Adrenal gland (tissue), 12 donors: ENCODE data around the gene ITPK1. TPM values are rescaled to one million over a fixed set of nuclear protein-coding genes. Genes with fewer than 3 reads are reported as not detected.

Experiments
- DNase-seq, 7 donors: peaks; one replicate each; pipeline ENCODE4 v3.0.0-alpha.2; 2019 to 2020
- H3K27ac ChIP-seq, 5 donors: fragments of 200-600 bp; sonication (generic) in 4 of 5; 1 replicate in 3 of 5; 2 replicates in 2 of 5; pipeline versions ENCODE4 v1.5.1 to v1.8.0; 2016 to 2020; ENCODE audit warnings: mild to moderate bottlenecking in 1 of 5
- H3K27me3 ChIP-seq: fragments of 200-600 bp; 2 replicates; pipeline ENCODE4 v1.8.0; 2021
- H3K36me3 ChIP-seq, 2 donors: fragments of 200-600 bp; replicated peaks in 1 of 2; 1 replicate in 1 of 2; 2 replicates in 1 of 2; pipeline versions ENCODE4 v1.5.1 to v1.8.0; 2018 to 2022
- H3K4me1 ChIP-seq, 2 donors: fragments of 200-600 bp; replicated peaks in 1 of 2; 1 replicate in 1 of 2; 2 replicates in 1 of 2; pipeline versions ENCODE4 v1.5.1 to v1.8.0; 2018 to 2021
- H3K4me3 ChIP-seq, 4 donors: fragments of 200-600 bp; sonication (generic) in 3 of 4; one replicate each; pipeline ENCODE4 v1.5.1; 2016 to 2018
- H3K9me3 ChIP-seq, 3 donors: fragments of 200-600 bp; sonication (generic) in 1 of 3; replicated peaks in 1 of 3; 1 replicate in 2 of 3; 2 replicates in 1 of 3; pipeline versions ENCODE4 v1.5.1 to v1.8.0; 2016 to 2021
- POLR2A ChIP-seq, 2 donors: fragments of 450-650 bp; IDR thresholded peaks; one replicate each; pipeline ENCODE4 v1.6.1; 2017; ENCODE audit warnings: antibody characterized with exemption in 2 of 2, mild to moderate bottlenecking in 2 of 2, moderate library complexity in 1 of 2
- WGBS, 4 donors: extraction: QIAGEN DNeasy Blood & Tissue Kit in 2 of 4; methylation state at CpG; one replicate each; pipeline versions ENCODE4 v1.1.5 to v1.1.7; 2013 to 2017; 5-methylcytosine and 5-hydroxymethylcytosine counted together
- intact Hi-C, 2 donors: fragments of 100-400 bp; cut with DNase I; formaldehyde crosslinking; loops; one replicate each; pipeline versions ENCODE4 v1.14.1 to v1.15.0; 2022 to 2023
- polyA plus RNA-seq, 3 donors: library from polyadenylated mRNA; stranded (reverse); fragments of 200-250 nt in 2 of 3; fragments of 350-450 nt in 1 of 3; fragmentation: Illumina TruSeq in 1 of 3; extraction: RNeasy Lipid Tissue Mini Kit (QIAGEN cat#74804) in 1 of 3; gene quantifications; one replicate each; pipeline ENCODE4 v1.2.3, GENCODE V29; 2013 to 2014
- total RNA-seq, 9 donors: library from RNA; depleted of rRNA in 4 of 9; stranded (reverse); fragments of >200 nt in 4 of 9; fragments of 120-200 nt in 1 of 9; fragmentation: NEBNext Ultra II Directional in 1 of 9; extraction: Animal tissue kit (Norgen Biotek cat#: 25700) in 1 of 9; gene quantifications; one replicate each; pipeline versions ENCODE4 v1.1.0 to v1.2.4, GENCODE V29; 2013 to 2023
- TF ChIP-seq, protein P1 (sequence below), 6 experiments: fragments of 450-650 bp in 4 of 6; fragments of 200-600 bp in 2 of 6; sonication (generic) in 1 of 6; IDR thresholded peaks; 1 replicate in 5 of 6; 2 replicates in 1 of 6; pipeline versions ENCODE4 v1.5.1 to v1.8.0; 2016 to 2021; ENCODE audit warnings: antibody characterized with exemption in 6 of 6, mild to moderate bottlenecking in 2 of 6, moderate library complexity in 1 of 6
- donor health status: healthy with polysubstance abuse.
- donor health status: Bipolar disorder and iron deficiency.
- donor health status: DM: yes; HTN: yes; CAD: no.
- donor health status: DM: no; HTN: no; CAD: no.
- donor health status: DM: no; HTN: no; CAD: no.
- donor health status: DM: yes; HTN: yes; CAD: no.

The ITPK1 gene
- total and polyA plus RNA-seq, 12 donors, result 28.1 to 182 (median 49.2) TPM

- WGBS, 4 donors, result 89 to 96% (median 94%) methylated on average over 7 to 8 of the region's 8 CpGs
- peaks cover 0 to 22% of the 10 kb centered on the region in 2 donors for H3K4me1 ChIP-seq
- no peak overlapping the region for H3K4me3 ChIP-seq
- H3K27me3 ChIP-seq, result no peaks in the 10 kb centered on the region
- H3K9me3 ChIP-seq, result no peaks in the 10 kb centered on the region
- H3K27ac ChIP-seq, result no peak overlapping the region
- DNase-seq, result no peak
- TF ChIP-seq, protein P1, sequence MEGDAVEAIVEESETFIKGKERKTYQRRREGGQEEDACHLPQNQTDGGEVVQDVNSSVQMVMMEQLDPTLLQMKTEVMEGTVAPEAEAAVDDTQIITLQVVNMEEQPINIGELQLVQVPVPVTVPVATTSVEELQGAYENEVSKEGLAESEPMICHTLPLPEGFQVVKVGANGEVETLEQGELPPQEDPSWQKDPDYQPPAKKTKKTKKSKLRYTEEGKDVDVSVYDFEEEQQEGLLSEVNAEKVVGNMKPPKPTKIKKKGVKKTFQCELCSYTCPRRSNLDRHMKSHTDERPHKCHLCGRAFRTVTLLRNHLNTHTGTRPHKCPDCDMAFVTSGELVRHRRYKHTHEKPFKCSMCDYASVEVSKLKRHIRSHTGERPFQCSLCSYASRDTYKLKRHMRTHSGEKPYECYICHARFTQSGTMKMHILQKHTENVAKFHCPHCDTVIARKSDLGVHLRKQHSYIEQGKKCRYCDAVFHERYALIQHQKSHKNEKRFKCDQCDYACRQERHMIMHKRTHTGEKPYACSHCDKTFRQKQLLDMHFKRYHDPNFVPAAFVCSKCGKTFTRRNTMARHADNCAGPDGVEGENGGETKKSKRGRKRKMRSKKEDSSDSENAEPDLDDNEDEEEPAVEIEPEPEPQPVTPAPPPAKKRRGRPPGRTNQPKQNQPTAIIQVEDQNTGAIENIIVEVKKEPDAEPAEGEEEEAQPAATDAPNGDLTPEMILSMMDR (IDR thresholded peaks at IDR 0.05), result no peak
- no peak for TF ChIP-seq POLR2A (IDR thresholded peaks at IDR 0.05)
- H3K36me3 ChIP-seq, result no peaks in the 10 kb centered on the region
- intact Hi-C loops, result no loop called here
Measured at GRCh38 chr14:93029911-93030508, 85.7 kb downstream of the ITPK1 start.

DNA sequence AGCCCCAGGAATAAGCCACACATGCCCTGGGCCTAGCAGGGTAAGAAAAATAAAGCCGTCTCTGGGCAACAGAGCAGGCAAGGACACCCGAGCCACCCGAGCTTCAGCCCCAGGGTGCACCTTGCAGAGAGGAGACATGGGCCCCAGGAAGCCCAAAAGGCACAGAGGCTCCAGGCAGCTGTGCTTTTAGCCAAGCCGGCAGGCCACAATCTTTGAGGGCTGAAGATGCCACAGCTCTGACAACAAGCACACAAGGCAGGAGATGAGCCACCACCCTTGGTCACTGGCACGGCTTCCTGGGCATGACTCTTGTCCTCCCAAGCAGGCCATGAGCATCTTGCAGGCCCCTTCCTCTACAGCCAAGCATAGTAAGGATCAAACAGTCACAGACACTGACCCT is 86.3 kb downstream of the ITPK1 start:
- TF ChIP-seq, protein P1 (IDR thresholded peaks at IDR 0.05), result no peak
- no peak for TF ChIP-seq POLR2A (IDR thresholded peaks at IDR 0.05)
- Histone ChIP-seq H3K4me1 (peaks cover 0 to 22% of the 10 kb centered on the region in 2 donors), H3K27ac (no peak overlapping the region), H3K36me3 (no peaks in the 10 kb centered on the region), H3K9me3 (no peaks in the 10 kb centered on the region), H3K4me3 (no peak overlapping the region), H3K27me3 (no peaks in the 10 kb centered on the region)
- intact Hi-C loops, result no loop called here
- WGBS, 4 donors, result 87 to 97% (median 93%) methylated on average over 3 to 5 of the region's 5 CpGs
- DNase-seq, result no peak

DNA sequence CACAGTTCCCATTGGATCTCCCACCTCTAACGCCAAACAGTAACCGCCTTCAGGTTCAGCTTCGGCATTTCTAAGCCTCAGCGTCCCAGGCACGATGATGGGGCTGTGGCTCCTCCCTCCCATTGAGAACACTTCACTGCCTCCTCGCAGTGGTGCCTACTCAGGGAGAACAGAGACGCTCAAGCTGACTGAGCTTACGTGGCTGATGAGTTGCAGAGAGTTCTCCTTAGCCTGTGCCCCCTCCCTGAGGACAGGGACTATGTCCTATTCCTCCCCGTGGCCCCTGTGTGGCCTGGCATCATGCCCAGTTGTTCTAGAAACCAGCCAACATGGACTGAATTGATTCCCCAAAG is 87.0 kb downstream of the ITPK1 start:
- 89 to 96% (median 93%) methylated on average over 9 of the region's 9 CpGs for WGBS, 4 donors
- Histone ChIP-seq H3K36me3 (no peaks in the 10 kb centered on the region), H3K27ac (no peak overlapping the region), H3K4me3 (no peak overlapping the region), H3K4me1 (peaks cover 0 to 22% of the 10 kb centered on the region in 2 donors), H3K9me3 (no peaks in the 10 kb centered on the region), H3K27me3 (no peaks in the 10 kb centered on the region)
- TF ChIP-seq, protein P1 (IDR thresholded peaks at IDR 0.05), result no peak
- TF ChIP-seq POLR2A (IDR thresholded peaks at IDR 0.05), result no peak
- DNase-seq, result no peak
- intact Hi-C loops, result no loop called here

DNA sequence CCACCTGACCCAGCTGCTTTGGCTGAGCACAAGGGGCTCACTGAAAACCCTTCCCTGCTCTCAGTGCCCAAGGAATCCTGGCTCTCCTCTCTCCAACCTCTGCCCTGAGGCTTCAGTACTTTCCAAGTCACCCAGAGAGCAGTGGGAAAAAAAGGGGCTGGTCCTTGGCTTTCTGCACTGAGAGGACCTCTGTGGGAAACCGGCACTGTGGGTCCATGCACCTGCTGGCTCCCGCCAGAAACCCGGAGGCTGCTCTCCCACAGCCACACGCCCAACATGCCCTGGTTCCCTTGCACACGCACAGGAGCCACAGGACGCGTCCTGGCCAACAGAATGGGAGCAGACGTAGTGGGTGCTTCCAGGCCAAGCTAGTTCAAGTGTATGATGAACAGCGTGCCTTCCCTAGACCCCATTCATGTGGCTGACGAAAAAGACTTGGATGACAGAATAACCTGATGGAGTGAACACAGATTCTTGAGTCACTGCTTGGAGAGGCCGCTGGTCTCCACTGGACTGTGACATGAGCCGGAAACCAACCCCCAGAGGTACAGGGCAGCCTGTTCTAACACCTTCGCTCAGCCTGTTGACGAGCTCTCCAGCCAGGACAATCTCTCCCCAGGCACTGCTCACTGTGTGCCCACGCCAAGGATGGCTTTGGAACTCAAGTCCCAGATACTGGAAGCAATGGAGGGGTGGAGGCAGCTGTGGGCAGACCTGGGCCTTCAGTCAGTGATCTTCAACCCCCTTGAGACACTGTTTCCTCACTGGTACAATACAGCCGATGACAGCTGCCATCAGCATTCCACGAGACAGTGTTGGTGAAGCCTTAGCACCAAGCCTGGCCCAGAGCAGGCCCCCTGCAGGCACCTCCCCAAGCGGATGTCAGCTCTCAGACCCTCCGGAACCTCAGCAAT is 87.7 kb downstream of the ITPK1 start:
- no peak overlapping the region for H3K4me3 ChIP-seq
- H3K9me3 ChIP-seq, result no peaks in the 10 kb centered on the region
- TF ChIP-seq POLR2A (IDR thresholded peaks at IDR 0.05), result no peak
- TF ChIP-seq, protein P1 (IDR thresholded peaks at IDR 0.05), result no peak
- intact Hi-C loops, result no loop called here
- H3K27me3 ChIP-seq, result no peaks in the 10 kb centered on the region
- H3K4me1 ChIP-seq, result peaks cover 0 to 16% of the 10 kb centered on the region in 2 donors
- no peaks in the 10 kb centered on the region for H3K36me3 ChIP-seq
- H3K27ac ChIP-seq, result no peak overlapping the region
- no peak for DNase-seq
- WGBS, 4 donors, result 93 to 99% (median 98%) methylated on average over 11 to 19 of the region's 19 CpGs
